Endometrial microvascular endothelial cells (primary cell): Measurements from ENCODE around the gene ABCF3. TPM values are rescaled to one million over a fixed set of nuclear protein-coding genes. Genes with fewer than 3 reads are reported as not detected.

Experiments
- in situ Hi-C: cut with HindIII; loops from 2 replicates; pipeline ENCODE4 v1.10.0; 2017; ENCODE audit warnings: low sequenced_read_pairs, low pct_unique_long_range_greater_than_20kb; ENCODE audit errors: inconsistent ontology term
- total RNA-seq: library from RNA; depleted of rRNA; stranded (reverse); fragments of >200 nt; gene quantifications from one replicate; pipeline ENCODE4 v1.2.3, GENCODE V29; 2015; ENCODE audit errors: inconsistent ontology term

ABCF3 gene
- total RNA-seq, 1 donor from 2014 or later: 68.2 TPM

- in situ Hi-C loops: no loop called here
These were observed 42.6 kb downstream of the ABCF3 start for GRCh38 chr3:184228376-184229137.

DNA sequence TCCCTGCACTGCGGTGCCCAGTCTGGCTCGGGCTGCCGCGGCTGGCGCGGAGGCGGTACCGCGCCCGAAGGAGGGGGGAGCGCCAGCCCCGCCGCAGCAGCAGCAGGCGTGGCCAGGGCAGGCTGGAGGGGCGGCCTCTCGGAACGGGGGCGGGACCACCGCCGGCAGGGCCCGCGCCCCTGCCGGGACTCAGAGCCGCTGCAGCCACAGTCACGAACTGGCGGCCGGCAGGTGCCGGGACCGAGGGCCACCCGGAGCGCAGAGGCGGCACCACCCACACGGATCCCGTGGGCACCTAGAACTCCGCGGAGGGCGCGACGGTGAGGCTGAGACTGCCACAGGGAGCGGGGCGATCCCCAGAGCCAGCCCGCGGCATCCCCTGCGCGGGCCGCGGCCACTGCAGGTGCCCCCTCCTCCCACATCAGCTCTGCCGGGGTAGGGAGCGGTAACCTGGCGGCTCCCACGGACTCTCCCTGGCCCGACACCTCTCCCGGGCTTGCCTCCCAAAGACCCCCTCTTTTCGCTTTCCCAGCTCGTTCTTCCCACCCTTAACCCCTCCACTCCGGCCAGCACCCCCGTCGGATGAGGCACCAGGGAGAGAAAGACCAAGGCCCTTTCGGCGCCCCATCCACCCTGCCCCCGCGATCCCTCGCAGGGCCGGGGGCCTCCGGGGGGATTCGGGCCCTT lies 43.5 kb downstream of the ABCF3 start, which contains the start of gene VWA5B2:
Gene VWA5B2 (plus strand): TSS at position 192 of the 687 bp plus-strand sequence. CDS start 944 bp downstream, outside the sequence.
- in situ Hi-C loops: no loop called here

DNA sequence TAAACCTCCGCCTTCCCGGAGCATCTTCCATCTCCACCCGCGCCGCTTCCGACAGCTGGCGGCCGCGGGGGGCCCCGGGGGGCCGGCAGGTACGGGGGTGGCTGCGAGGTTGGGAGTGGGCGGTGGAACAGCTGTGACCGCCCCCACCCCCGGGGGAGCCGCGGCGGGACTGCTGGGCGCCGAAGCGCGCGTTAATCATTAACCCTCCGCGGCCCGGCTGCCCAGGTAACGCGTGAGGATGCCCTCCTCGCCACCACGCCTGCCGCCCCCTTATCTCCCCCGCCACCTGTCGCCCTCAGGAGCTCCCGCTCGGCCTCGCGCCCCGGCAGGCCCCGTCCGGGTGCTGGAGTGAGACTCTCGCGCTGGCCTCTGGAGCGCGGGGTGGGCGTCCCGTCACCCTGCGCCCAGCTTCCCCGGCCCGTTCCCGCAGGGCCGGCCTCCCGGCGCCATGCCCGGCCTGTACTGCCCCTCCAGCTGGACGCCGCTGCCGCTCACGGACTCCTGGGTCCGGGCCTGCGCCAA lies 44.1 kb downstream of the ABCF3 start:
- in situ Hi-C loops: no loop called here

- in situ Hi-C loops: no loop called here
These were observed 44.9 kb downstream of the ABCF3 start for GRCh38 chr3:184230603-184231528.

DNA sequence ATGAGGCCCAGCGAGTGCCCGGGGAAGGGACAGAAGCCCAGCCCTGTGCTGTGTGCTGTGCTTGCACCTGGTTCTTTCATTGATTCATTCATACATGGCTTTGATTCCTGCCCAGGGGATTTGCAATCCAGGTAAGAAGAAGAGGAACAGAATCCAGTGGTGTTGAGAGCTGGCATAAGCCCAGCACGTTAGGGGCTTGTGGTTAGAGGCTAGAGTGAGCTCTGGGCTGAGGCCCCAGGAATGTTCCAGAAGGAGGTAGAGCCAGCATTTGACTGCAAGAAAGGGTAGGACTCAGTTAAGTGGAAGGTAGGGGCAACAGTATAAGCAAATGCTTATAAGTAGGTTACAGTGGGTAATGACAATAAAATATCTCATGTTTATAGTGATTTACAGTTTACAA lies 45.7 kb downstream of the ABCF3 start:
- in situ Hi-C loops: no loop called here

- in situ Hi-C loops: no loop called here
These were observed 47.3 kb downstream of the ABCF3 start for GRCh38 chr3:184233127-184233843.

- in situ Hi-C loops: no loop called here
These were observed 48.2 kb downstream of the ABCF3 start for GRCh38 chr3:184234224-184234623.

DNA sequence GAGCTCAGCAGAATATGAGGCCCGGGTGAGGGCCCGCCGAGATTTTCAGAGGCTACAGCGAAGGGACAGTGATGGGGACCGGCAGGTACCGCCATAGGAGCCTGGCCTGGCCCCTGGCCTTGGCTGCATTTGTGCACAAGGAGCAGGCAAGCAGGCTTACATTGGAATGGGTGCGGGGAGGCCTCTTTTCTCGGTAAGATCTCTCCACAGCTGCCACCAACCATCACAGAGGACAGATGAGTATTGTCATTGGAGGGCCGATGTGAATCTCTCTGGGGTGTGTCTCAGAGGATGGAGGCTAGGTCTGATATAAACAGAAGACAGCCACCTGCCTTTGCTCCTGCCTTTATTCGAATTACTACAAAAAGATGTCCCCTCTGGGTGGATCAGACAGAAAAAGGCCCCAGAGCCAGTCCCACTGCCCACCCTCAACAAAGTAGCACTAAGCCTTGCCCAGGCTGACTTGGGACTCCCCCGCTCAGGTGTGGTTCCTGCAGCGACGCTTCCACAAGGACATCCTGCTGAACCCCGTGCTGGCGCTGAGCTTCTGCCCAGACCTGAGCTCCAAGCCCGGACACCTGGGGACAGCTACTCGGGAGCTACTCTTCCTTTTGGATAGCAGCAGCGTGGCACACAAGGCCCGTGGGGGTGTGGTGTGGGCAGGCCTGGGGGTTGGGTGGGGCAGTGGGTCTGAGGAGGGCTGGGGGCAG lies 48.8 kb downstream of the ABCF3 start:
- in situ Hi-C loops: no loop called here

GRCh38 chr3:184235381-184236032 lies 49.5 kb downstream of the ABCF3 start:
- in situ Hi-C loops: no loop called here

DNA sequence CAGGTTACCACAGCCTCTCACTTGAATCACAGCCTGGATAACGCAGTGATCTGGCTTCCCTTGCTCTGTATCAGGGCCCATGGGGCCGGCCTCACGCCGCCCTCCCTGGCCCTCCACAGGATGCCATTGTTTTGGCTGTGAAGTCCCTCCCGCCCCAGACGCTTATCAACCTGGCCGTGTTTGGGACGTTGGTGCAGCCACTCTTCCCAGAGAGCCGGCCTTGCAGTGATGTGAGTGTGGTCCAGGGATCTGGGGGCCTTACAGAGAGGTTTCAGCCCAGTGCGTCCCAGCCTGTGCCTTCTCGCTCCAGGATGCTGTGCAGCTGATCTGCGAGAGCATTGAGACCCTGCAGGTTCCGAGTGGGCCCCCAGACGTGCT lies 50.0 kb downstream of the ABCF3 start:
- in situ Hi-C loops: no loop called here

DNA sequence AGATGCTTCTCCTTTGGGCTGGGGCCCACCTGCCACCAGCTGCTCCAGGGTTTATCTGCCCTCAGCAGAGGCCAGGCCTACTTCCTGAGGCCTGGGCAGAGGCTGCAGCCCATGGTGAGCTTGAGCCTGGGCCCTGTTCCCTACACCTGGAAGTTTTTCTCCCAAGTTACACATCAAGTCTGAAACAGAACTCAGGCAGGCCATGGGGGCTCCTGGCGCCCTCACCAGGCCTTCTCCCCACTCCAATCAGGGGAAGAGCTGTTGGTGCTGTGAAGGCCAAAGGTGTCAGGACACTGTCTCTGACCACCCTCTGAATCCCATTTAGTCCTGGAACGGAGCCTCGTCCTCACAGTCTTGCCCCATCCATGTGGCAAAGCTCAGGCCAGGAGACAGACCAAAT lies 50.6 kb downstream of the ABCF3 start:
- in situ Hi-C loops: no loop called here

GRCh38 chr3:184237211-184237610 lies 51.2 kb downstream of the ABCF3 start:
- in situ Hi-C loops: no loop called here

- in situ Hi-C loops: no loop called here
These were observed 51.8 kb downstream of the ABCF3 start for GRCh38 chr3:184237807-184238206.

GRCh38 chr3:184238246-184238818 lies 52.3 kb downstream of the ABCF3 start:
- in situ Hi-C loops: no loop called here

GRCh38 chr3:184239221-184239620 lies 53.2 kb downstream of the ABCF3 start:
- in situ Hi-C loops: no loop called here

- in situ Hi-C loops: no loop called here
These were observed 53.7 kb downstream of the ABCF3 start for GRCh38 chr3:184239708-184240107.
